RWPE2 (cell line): Measurements from ENCODE around the gene CACNA1E.
A peak's percentile ranks its signal among the peaks of the same experiment; 100 is the strongest.

ENCODE experiments used
- ATAC-seq: fragments of 200-7000 bp; cut with Tn5 transposase; 3 replicates; pipeline ENCODE4 v1.9.1; 2021; ENCODE audit warnings: low read depth
- DNase-seq: peaks from one replicate; pipeline ENCODE4 v3.0.0-alpha.2; 2020; ENCODE audit warnings: low spot score
- H3K27ac ChIP-seq: fragments of 450-650 bp; 2 replicates; pipeline ENCODE4 v1.5.1; 2017; ENCODE audit warnings: mild to moderate bottlenecking; ENCODE audit not compliant: poor library complexity, severe bottlenecking
- H3K27me3 ChIP-seq: fragments of 250-450 bp; sonication (Bioruptor Pico); 2 replicates; pipeline ENCODE4 v1.5.1; 2021; ENCODE audit warnings: mild to moderate bottlenecking, moderate library complexity; ENCODE audit not compliant: insufficient read depth, poor library complexity, severe bottlenecking
- H3K36me3 ChIP-seq: fragments of 250-450 bp; sonication (Bioruptor Pico); 2 replicates; pipeline ENCODE4 v1.5.1; 2020; ENCODE audit warnings: low read depth, mild to moderate bottlenecking, moderate library complexity
- H3K4me1 ChIP-seq: fragments of 250-450 bp; sonication (Bioruptor Pico); 2 replicates; pipeline ENCODE4 v1.5.1; 2021; ENCODE audit warnings: mild to moderate bottlenecking, moderate library complexity; ENCODE audit not compliant: insufficient read depth, poor library complexity, severe bottlenecking
- H3K4me3 ChIP-seq: fragments of 250-450 bp; sonication (Bioruptor Pico); 2 replicates; pipeline ENCODE4 v1.5.1; 2021; ENCODE audit warnings: mild to moderate bottlenecking, moderate library complexity; ENCODE audit not compliant: severe bottlenecking
- H3K9me3 ChIP-seq: fragments of 250-450 bp; sonication (Bioruptor Pico); 2 replicates; pipeline ENCODE4 v1.5.1; 2021; ENCODE audit warnings: mild to moderate bottlenecking, moderate library complexity; ENCODE audit not compliant: severe bottlenecking
- TF ChIP-seq, protein P1 (sequence below): fragments of 450-650 bp; IDR thresholded peaks from one replicate; pipeline ENCODE4 v1.5.1; 2017; ENCODE audit warnings: mild to moderate bottlenecking, moderate library complexity; ENCODE audit not compliant: poor library complexity, severe bottlenecking

The CACNA1E gene

DNA sequence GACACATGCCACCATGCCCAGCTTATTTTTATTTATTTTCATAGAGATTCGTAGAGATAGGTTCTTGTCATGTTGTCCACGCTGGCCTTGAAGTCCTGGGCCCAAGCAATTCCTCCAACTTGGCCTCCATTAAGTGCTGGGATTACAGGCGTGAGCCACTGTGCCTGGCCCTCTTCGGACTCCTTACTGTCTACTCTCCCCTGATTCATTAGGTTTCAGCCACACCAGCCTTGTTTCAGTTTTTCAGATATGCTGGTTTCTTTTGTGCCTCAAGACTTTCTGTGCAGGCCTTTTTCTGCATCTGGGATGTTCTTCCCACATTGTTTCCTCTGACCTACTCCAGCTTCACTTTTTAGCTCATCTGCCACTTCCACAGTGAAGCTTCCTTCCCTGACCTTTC is 85.4 kb downstream of the CACNA1E start:
- TF ChIP-seq, protein P1, sequence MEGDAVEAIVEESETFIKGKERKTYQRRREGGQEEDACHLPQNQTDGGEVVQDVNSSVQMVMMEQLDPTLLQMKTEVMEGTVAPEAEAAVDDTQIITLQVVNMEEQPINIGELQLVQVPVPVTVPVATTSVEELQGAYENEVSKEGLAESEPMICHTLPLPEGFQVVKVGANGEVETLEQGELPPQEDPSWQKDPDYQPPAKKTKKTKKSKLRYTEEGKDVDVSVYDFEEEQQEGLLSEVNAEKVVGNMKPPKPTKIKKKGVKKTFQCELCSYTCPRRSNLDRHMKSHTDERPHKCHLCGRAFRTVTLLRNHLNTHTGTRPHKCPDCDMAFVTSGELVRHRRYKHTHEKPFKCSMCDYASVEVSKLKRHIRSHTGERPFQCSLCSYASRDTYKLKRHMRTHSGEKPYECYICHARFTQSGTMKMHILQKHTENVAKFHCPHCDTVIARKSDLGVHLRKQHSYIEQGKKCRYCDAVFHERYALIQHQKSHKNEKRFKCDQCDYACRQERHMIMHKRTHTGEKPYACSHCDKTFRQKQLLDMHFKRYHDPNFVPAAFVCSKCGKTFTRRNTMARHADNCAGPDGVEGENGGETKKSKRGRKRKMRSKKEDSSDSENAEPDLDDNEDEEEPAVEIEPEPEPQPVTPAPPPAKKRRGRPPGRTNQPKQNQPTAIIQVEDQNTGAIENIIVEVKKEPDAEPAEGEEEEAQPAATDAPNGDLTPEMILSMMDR, result no peak

DNA sequence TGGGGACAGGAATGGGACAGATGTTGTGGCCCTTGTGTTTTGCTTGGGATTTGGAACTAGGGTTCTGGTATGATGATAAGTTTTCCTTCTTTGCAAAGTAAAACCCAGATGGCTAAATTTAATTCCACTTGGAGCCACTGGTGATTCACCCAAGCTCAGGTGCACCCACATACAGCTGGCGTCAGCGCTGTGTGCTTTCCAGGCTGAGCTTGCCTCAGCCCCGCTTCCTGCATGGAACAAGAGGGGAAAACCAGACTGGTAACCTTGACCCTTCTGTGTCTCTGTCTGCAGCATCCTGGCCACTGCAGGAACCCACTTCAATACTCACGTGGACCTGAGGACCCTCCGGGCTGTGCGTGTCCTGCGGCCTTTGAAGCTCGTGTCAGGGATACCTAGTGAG is 94.2 kb downstream of the CACNA1E start:
- no peak for DNase-seq
- H3K27me3 ChIP-seq, result no peaks in the 10 kb centered on the region
- H3K27ac ChIP-seq, result no peak overlapping the region
- TF ChIP-seq, protein P1, result no peak
- H3K36me3 ChIP-seq, result no peaks in the 10 kb centered on the region
- no peaks in the 10 kb centered on the region for H3K9me3 ChIP-seq
- H3K4me1 ChIP-seq, result no peaks in the 10 kb centered on the region
- no peak for ATAC-seq
- no peak overlapping the region for H3K4me3 ChIP-seq

More for the DNA sequence above, 85.4 kb downstream of the CACNA1E start:
- H3K4me1 ChIP-seq, result no peaks in the 10 kb centered on the region
- H3K9me3 ChIP-seq, result no peaks in the 10 kb centered on the region
- ATAC-seq (no peak), DNase-seq (no peak)
- H3K36me3 ChIP-seq, result no peaks in the 10 kb centered on the region
- H3K27me3 ChIP-seq, result no peaks in the 10 kb centered on the region
- H3K4me3 ChIP-seq, result no peak overlapping the region
- no peak overlapping the region for H3K27ac ChIP-seq

DNA sequence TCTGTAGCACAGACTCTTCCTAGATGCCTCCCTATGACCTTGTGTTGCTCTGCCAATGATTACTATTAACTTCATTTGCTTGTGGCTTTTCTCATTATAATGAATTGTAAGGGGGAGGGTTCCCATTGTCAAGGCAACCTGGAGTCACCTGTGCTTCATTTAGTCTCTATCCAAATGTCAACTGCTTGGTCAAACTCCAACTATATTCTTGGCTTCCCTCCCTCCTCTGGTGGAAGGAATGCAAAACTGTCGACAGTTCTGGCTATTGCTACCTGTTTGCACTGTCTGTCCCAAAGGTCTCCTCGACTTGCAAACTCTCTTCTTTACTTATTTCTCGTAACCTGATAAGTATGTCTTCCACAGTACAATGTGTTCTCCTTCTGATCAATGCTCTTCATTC is 100.3 kb downstream of the CACNA1E start:
- H3K36me3 ChIP-seq, result no peaks in the 10 kb centered on the region
- no peak overlapping the region for H3K4me3 ChIP-seq
- no peak for ATAC-seq
- H3K4me1 ChIP-seq, result no peaks in the 10 kb centered on the region
- no peak overlapping the region for H3K27ac ChIP-seq
- DNase-seq, result no peak
- TF ChIP-seq, protein P1, result peak; percentile 14
- H3K27me3 ChIP-seq, result no peaks in the 10 kb centered on the region
- H3K9me3 ChIP-seq, result no peaks in the 10 kb centered on the region

DNA sequence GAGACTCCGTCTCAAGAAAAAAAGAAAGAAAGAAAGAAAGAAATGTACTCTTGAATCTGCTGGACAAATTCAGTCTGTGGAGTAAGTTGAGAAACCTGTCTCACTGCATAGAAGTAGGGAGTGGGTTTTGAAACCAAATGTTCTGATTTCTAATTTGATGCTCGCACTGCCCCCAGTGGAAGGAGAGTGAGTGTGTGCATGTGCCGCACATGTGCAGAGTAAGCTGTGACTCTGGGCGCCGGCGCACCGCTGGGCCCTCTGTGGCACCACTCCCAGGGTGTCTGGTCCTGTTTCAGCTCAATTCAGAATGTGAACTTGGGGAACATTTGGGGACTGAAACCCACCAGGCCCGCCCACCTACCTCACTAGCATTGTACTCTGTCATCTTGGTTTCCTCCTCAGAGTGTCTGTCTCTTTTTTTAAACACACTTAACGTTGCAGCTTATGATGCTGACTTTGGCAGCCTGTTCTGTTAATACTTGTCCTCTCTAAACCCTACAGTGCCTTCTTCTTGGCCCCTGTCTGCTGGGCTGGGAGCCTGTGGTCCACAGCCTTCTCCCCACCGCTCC is 104.6 kb downstream of the CACNA1E start:
- TF ChIP-seq, protein P1, result no peak
- ATAC-seq (no peak), DNase-seq (no peak)
- no peak overlapping the region for H3K4me3 ChIP-seq
- H3K4me1 ChIP-seq, result no peaks in the 10 kb centered on the region
- peaks cover 4% of the 10 kb centered on the region for H3K27me3 ChIP-seq
- no peaks in the 10 kb centered on the region for H3K9me3 ChIP-seq
- H3K27ac ChIP-seq, result no peak overlapping the region
- H3K36me3 ChIP-seq, result no peaks in the 10 kb centered on the region

DNA sequence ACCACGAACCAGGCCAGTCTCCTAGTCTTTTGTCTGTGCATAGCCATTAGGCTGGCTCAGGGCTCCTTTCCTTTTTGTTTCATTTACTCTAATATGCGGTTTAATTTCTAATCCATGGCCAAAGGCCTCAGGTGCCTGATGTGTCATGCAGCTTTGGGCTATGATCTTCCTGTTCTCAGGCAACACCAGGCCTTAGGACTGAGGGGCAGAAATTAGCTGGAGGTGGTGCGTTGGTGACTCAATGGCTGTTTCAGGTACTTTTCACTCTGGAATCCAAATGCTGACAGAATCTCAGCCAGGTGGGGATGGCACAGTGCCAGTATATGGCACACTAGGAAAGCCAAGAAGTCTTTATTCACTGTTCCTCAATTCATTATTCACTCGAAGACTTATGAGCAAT is 105.3 kb downstream of the CACNA1E start:
- no peak for DNase-seq
- TF ChIP-seq, protein P1, result no peak
- H3K9me3 ChIP-seq, result no peaks in the 10 kb centered on the region
- peak; percentile 51 for ATAC-seq
- no peaks in the 10 kb centered on the region for H3K4me1 ChIP-seq
- H3K4me3 ChIP-seq, result no peak overlapping the region
- H3K27me3 ChIP-seq, result peaks cover 4% of the 10 kb centered on the region
- no peaks in the 10 kb centered on the region for H3K36me3 ChIP-seq
- no peak overlapping the region for H3K27ac ChIP-seq
